Transverse colon (tissue), 4 donors: Measurements from ENCODE around the gene ZNF500. TPM values are rescaled to one million over a fixed set of nuclear protein-coding genes. Genes with fewer than 3 reads are reported as not detected.

Source experiments
- DNase-seq: peaks from one replicate; pipeline ENCODE4 v3.0.0-alpha.2; 2019
- H3K27ac ChIP-seq, 4 donors: fragments of 200-600 bp; sonication (generic); 2 replicates each; pipeline ENCODE4 v1.5.1; 2016 to 2018; ENCODE audit warnings: inconsistent platforms in 4 of 4
- H3K27me3 ChIP-seq: fragments of 200-600 bp; sonication (generic); 2 replicates; pipeline ENCODE4 v1.5.1; 2017; ENCODE audit warnings: inconsistent platforms
- H3K36me3 ChIP-seq, 4 donors: fragments of 200-600 bp; sonication (generic); 2 replicates each; pipeline ENCODE4 v1.5.1; 2017 to 2019; ENCODE audit warnings: inconsistent platforms in 4 of 4
- H3K4me1 ChIP-seq, 4 donors: fragments of 200-600 bp; sonication (generic); 2 replicates each; pipeline ENCODE4 v1.5.1; 2017 to 2020; ENCODE audit warnings: inconsistent platforms in 4 of 4
- H3K4me3 ChIP-seq, 4 donors: fragments of 200-600 bp; sonication (generic); 1 replicate in 1 of 4; 2 replicates in 3 of 4; pipeline versions ENCODE4 v1.5.1 to v1.6.1; 2017 to 2019; ENCODE audit warnings: inconsistent platforms in 4 of 4
- H3K9me3 ChIP-seq, 2 donors: fragments of 200-600 bp; sonication (generic); 2 replicates each; pipeline ENCODE4 v1.5.1; 2017 to 2019; ENCODE audit warnings: inconsistent platforms in 2 of 2
- EP300 ChIP-seq: sonication (generic); formaldehyde crosslinking; IDR thresholded peaks from one replicate; pipeline ENCODE4 v1.6.1; 2017; ENCODE audit warnings: antibody characterized with exemption, low read depth
- POLR2A ChIP-seq: fragments of 450-650 bp; IDR thresholded peaks from one replicate; pipeline ENCODE4 v1.6.1; 2016; ENCODE audit warnings: antibody characterized with exemption, mild to moderate bottlenecking, moderate library complexity
- POLR2AphosphoS5 ChIP-seq, 3 donors: sonication (generic); formaldehyde crosslinking; IDR thresholded peaks; one replicate each; pipeline ENCODE4 v1.6.1; 2016; ENCODE audit warnings: antibody characterized with exemption in 3 of 3
- WGBS, 2 donors: methylation state at CpG; one replicate each; pipeline ENCODE4 v1.1.5; 2018; ENCODE audit warnings: low coverage in 1 of 2; 5-methylcytosine and 5-hydroxymethylcytosine counted together
- in situ Hi-C, 4 donors: fragments of 200-750 bp; cut with MboI; loops; one replicate each; pipeline versions ENCODE4 v1.15.0 to v1.15.1; 2017; ENCODE audit warnings: low sequenced_read_pairs in 3 of 4, low pct_ligation_motif_present in 1 of 4, low pct_unique_long_range_greater_than_20kb in 1 of 4
- intact Hi-C: fragments of 100-400 bp; cut with DNase I; formaldehyde crosslinking; loops from one replicate; pipeline ENCODE4 v1.15.1; 2023; ENCODE audit warnings: low total_unique reads
- total RNA-seq, 4 donors: library from RNA; depleted of rRNA; stranded (reverse); fragments of >200 nt; gene quantifications; one replicate each; pipeline ENCODE4 v1.1.0, GENCODE V29; 2016
- TF ChIP-seq, protein P1 (sequence below), 5 experiments: fragments of 200-600 bp in 3 of 5; fragments of 450-650 bp in 2 of 5; sonication (generic) in 3 of 5; IDR thresholded peaks; 1 replicate in 2 of 5; 2 replicates in 3 of 5; pipeline ENCODE4 v1.5.1; 2016 to 2017; ENCODE audit warnings: antibody characterized with exemption in 5 of 5, inconsistent platforms in 3 of 5, mild to moderate bottlenecking in 2 of 5, moderate library complexity in 1 of 5

Gene ZNF500
- total RNA-seq, 4 donors from 2014 or later, result 9.7 to 31.2 (median 11.6) TPM

DNA sequence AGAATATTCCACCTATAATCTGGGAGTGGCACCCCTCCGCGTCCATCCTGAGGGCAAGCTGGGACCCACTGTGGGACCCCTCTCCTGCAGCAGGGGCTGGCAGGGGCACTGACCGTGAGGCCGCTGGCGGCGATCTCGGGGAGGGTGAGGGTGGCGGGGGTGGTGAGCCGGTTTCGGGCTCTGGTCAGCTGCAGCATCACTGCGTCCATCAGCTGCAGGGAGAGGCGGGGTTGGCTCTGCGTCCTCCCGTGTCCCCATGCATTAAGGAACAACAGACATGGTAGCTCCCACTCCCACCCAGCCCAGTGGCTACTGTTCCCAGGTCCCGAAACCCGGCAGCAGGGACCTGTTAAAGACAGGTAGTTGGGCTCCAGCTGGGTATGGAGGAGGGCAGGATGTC is 31.5 kb upstream of the ZNF500 start:
- Histone ChIP-seq H3K36me3 (no peaks in the 10 kb centered on the region), H3K4me3 (no peak overlapping the region), H3K27me3 (no peaks in the 10 kb centered on the region), H3K4me1 (peaks cover 11 to 36% (median 28%) of the 10 kb centered on the region in 4 donors), H3K27ac (no peak overlapping the region), H3K9me3 (no peaks in the 10 kb centered on the region)
- WGBS, 2 donors, result 86% methylated on average over 12 of the region's 16 CpGs; no CpG with 5 or more reads in 1 of the 2 donors
- intact Hi-C loops, result no loop called here
- in situ Hi-C loops, result no loop called here
- no peak for DNase-seq
- TF ChIP-seq EP300 (no peak), POLR2AphosphoS5 (IDR thresholded peaks at IDR 0.05) (no peak), POLR2A (no peak)
- TF ChIP-seq, protein P1, sequence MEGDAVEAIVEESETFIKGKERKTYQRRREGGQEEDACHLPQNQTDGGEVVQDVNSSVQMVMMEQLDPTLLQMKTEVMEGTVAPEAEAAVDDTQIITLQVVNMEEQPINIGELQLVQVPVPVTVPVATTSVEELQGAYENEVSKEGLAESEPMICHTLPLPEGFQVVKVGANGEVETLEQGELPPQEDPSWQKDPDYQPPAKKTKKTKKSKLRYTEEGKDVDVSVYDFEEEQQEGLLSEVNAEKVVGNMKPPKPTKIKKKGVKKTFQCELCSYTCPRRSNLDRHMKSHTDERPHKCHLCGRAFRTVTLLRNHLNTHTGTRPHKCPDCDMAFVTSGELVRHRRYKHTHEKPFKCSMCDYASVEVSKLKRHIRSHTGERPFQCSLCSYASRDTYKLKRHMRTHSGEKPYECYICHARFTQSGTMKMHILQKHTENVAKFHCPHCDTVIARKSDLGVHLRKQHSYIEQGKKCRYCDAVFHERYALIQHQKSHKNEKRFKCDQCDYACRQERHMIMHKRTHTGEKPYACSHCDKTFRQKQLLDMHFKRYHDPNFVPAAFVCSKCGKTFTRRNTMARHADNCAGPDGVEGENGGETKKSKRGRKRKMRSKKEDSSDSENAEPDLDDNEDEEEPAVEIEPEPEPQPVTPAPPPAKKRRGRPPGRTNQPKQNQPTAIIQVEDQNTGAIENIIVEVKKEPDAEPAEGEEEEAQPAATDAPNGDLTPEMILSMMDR (IDR thresholded peaks at IDR 0.05), result no peak

DNA sequence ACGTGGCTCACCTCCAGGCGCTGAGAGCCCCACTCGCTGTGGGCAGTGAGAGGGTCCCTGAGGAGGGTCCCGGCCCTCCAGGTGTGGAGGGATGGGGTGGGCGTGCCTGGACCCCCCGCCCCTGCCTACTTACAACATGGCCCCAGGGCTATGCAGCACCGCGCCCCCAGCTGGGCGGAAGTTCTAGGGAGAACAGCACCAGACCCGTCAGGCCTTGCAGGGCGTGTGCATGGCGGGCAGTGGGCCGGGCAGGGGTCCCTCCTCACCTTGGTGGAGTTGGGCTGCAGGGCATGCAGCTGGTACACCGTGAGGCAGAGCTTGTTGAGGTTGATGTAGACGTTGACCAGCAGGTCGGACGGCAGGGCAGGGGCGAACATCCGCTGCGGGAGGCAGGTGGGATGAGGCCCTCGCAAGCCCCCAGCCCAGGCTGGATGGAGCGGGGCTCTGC is 30.9 kb upstream of the ZNF500 start:
- TF ChIP-seq, protein P1 (IDR thresholded peaks at IDR 0.05), result no peak
- TF ChIP-seq POLR2A, result no peak
- no peak for TF ChIP-seq POLR2AphosphoS5 (IDR thresholded peaks at IDR 0.05)
- TF ChIP-seq EP300, result no peak
- no peak for DNase-seq
- H3K36me3 ChIP-seq, result no peaks in the 10 kb centered on the region
- no peaks in the 10 kb centered on the region for H3K27me3 ChIP-seq
- no peaks in the 10 kb centered on the region for H3K9me3 ChIP-seq
- no peak overlapping the region for H3K27ac ChIP-seq
- WGBS, 2 donors, result 93% methylated on average over 20 of the region's 22 CpGs; no CpG with 5 or more reads in 1 of the 2 donors
- intact Hi-C loops (no loop called here), in situ Hi-C loops (no loop called here)
- H3K4me3 ChIP-seq, result no peak overlapping the region
- peaks cover 11 to 31% (median 24%) of the 10 kb centered on the region in 4 donors for H3K4me1 ChIP-seq

DNA sequence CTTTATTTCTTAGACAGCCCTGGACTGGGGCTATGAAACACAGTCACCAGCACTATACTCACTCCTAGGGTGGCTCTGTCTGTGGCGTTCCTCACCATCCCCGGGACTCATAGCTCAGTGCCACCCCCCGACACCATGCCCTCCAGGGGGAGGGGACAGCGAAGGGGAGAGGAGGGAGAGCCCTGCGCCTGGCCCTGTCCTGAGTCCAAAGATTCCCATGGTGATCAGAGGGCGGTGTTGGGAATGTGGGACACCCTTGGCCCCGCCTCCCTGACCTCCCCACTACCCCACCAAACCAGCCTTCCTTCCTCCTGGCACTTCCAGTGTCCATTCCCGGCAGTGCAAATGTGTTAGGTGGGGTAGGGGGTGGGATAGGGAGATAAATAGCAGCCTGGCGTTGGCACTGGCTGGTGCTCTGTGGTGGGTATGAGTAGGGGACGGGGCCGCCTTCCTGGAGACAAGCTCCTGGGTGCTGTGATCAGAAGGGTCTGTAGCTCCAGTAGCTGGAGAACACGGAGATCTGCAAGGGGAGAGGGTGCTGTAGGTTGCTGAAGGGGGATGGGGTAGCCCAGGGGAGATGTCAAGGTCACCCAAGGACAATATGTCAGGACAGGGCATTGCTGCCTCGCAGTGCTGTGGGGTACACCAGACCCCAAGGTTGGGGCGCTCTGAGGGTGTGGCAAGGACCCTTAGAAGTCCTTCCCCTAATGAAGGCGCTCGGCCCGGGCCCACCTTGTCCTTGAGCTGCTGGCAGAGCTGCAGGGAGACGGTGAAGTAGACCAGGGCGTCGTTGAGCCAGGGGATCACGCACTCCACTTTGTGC is 30.2 kb upstream of the ZNF500 start:
- intact Hi-C loops, result no loop called here
- no peaks in the 10 kb centered on the region for H3K9me3 ChIP-seq
- peak overlapping the region; percentile 76 to 87 (median 86) for H3K27ac ChIP-seq
- H3K4me1 ChIP-seq, result peaks cover 11 to 31% (median 24%) of the 10 kb centered on the region in 4 donors
- in situ Hi-C loops, result no loop called here
- no peaks in the 10 kb centered on the region for H3K27me3 ChIP-seq
- peak; percentile 55 for DNase-seq
- peak overlapping the region in 1 of 4 donors; percentile 64 for H3K4me3 ChIP-seq
- TF ChIP-seq EP300 (no peak), POLR2A (no peak), POLR2AphosphoS5 (IDR thresholded peaks at IDR 0.05) (no peak)
- TF ChIP-seq, protein P1 (IDR thresholded peaks at IDR 0.05), result no peak
- 86% methylated on average over 21 of the region's 21 CpGs; no CpG with 5 or more reads in 1 of the 2 donors for WGBS, 2 donors
- H3K36me3 ChIP-seq, result no peaks in the 10 kb centered on the region

DNA sequence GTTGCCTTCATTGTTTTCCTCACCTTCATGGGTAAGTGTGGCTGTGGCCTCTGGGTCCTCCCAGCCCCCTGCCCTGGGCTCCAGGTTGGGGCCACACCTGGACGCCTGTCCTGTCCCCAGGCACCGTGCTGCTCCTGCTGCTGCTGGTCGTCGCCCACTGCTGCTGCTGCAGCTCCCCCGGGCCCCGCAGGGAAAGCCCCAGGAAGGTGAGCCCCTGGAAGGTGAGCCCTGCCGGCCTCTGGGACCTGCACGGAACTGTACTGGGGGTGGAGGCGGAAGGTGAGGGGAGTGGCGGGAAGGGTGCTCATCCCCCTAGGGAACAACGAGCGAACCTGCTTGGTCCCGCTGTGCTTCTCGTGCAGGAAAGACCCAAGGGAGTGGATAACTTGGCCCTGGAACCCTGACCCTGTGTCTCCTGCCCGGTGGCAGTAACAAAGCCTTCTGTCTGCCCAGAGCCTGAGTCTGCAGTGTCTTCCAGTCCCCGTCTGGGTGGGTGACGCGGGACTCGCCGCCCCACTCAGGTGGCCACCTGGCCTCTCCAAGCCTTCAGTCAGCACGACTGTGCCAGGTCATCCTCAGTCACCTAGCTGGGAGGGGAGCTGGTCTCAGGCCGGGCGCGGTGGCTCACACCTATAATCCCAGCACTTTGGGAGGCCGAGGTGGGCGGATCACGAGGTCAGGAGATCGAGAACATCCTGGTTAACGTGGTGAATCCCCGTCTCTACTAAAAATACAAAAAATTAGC is 29.0 kb upstream of the ZNF500 start:
- in situ Hi-C loops, result no loop called here

More for the DNA sequence above, 29.0 kb upstream of the ZNF500 start:
- peak; percentile 44 for DNase-seq
- intact Hi-C loops, result no loop called here
- TF ChIP-seq, protein P1 (IDR thresholded peaks at IDR 0.05), result no peak
- peak; percentile 15 for TF ChIP-seq POLR2A
- TF ChIP-seq POLR2AphosphoS5 (IDR thresholded peaks at IDR 0.05), result peak in 1 of 3 donors; percentile 5
- TF ChIP-seq EP300, result no peak
- no peaks in the 10 kb centered on the region for H3K36me3 ChIP-seq
- peaks cover 4 to 21% (median 15%) of the 10 kb centered on the region in 4 donors for H3K4me1 ChIP-seq
- peak overlapping the region; percentile 17 to 64 (median 44) for H3K4me3 ChIP-seq
- 70% methylated on average over 30 of the region's 30 CpGs; no CpG with 5 or more reads in 1 of the 2 donors for WGBS, 2 donors
- no peaks in the 10 kb centered on the region for H3K27me3 ChIP-seq
- H3K9me3 ChIP-seq, result no peaks in the 10 kb centered on the region
- H3K27ac ChIP-seq, result peak overlapping the region; percentile 76 to 87 (median 86)
